Measurements from ENCODE around the gene COPS6. TPM values are rescaled to one million over a fixed set of nuclear protein-coding genes. Genes with fewer than 3 reads are reported as not detected.

Gene COPS6
- total RNA-seq, 1 donor from 2014 or later: 83.1 TPM

DNA sequence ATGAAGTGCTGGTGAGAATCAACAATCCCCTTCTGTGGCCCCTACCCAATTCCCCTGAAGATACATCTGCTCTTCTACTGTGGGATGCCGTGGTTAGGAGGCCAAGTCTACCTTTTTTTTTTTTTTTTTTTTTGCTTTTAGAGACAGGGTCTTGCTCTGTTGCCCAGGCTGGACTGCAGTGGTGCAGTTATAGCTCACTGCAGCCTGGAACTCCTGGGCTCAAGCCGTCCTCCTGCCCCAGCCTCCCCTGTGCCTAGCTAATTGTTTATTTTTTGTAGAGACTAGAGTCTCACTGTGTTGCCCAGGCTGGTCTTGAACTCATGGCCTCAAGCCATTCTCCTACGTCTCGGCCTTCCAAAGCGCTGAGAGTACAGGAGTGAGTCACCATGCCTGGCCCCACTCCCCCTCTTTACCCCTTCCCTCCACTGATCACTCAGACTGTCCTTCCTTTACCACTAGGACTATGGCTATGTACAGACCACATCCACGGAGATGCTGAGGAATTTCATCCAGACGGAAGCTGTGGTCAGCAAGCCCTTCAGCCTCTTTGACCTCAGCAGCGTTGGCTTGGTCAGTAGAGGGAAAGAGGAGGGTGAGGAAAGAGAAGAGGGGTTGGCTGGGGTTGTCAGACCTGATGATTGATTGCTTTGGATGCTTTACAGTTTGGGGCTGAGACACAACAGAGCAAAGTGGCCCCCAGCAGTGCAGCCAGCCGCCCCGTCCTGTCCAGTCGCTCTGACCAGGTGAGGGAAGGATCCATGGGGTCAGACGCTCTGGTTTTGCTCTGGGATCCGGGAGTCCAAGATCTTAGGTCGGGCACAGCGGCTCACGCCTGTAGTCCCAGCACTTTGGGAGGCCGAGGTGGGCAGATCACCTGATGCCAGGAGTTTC lies 14.4 kb downstream of the COPS6 start:
- peak overlapping the region; percentile 53 for H3K27ac Mint-ChIP-seq (ENCODE audit: unreplicated experiment)
- no peak for DNase-seq (ENCODE audit: low spot score)
- peaks cover 28% of the 10 kb centered on the region for H3K36me3 Mint-ChIP-seq (ENCODE audit: low read depth)
- TF ChIP-seq, protein P1, sequence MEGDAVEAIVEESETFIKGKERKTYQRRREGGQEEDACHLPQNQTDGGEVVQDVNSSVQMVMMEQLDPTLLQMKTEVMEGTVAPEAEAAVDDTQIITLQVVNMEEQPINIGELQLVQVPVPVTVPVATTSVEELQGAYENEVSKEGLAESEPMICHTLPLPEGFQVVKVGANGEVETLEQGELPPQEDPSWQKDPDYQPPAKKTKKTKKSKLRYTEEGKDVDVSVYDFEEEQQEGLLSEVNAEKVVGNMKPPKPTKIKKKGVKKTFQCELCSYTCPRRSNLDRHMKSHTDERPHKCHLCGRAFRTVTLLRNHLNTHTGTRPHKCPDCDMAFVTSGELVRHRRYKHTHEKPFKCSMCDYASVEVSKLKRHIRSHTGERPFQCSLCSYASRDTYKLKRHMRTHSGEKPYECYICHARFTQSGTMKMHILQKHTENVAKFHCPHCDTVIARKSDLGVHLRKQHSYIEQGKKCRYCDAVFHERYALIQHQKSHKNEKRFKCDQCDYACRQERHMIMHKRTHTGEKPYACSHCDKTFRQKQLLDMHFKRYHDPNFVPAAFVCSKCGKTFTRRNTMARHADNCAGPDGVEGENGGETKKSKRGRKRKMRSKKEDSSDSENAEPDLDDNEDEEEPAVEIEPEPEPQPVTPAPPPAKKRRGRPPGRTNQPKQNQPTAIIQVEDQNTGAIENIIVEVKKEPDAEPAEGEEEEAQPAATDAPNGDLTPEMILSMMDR (IDR thresholded peaks at IDR 0.05): no peak
- H3K27me3 Mint-ChIP-seq (ENCODE audit: low read depth): no peaks in the 10 kb centered on the region
- H3K4me3 Mint-ChIP-seq (ENCODE audit: unreplicated experiment): peak overlapping the region; percentile 93
- H3K4me1 Mint-ChIP-seq (ENCODE audit: low read depth): peaks cover 37% of the 10 kb centered on the region
- no peaks in the 10 kb centered on the region for H3K9me3 Mint-ChIP-seq (ENCODE audit: low read depth)

DNA sequence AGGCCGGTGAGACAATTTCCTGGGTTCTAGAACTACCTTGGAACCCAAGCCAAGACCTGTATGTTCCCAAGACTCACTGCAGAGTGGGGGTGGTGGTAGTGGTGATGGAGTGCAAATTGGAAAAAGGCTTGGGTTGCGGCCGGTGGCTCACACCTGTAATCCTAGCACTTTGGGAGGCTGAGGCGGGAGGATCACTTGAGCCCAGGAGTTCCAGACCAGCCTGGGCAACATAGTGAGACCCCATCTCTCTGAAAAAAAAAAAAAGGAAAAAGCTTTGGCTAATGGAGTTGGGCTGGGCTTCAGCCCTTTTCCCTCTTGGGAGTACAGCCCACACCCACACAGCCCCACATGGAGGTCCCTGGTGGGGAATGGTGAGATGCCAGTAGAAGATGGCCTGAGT lies 16.8 kb downstream of the COPS6 start:
- Mint-ChIP-seq H3K27ac (ENCODE audit: unreplicated experiment) (peak overlapping the region; percentile 27), H3K36me3 (ENCODE audit: low read depth) (peaks cover 22% of the 10 kb centered on the region), H3K4me3 (ENCODE audit: unreplicated experiment) (no peak overlapping the region), H3K9me3 (ENCODE audit: low read depth) (no peaks in the 10 kb centered on the region), H3K27me3 (ENCODE audit: low read depth) (no peaks in the 10 kb centered on the region), H3K4me1 (ENCODE audit: low read depth) (peaks cover 17% of the 10 kb centered on the region)
- DNase-seq (ENCODE audit: low spot score): no peak
- TF ChIP-seq, protein P1 (IDR thresholded peaks at IDR 0.05): no peak

DNA sequence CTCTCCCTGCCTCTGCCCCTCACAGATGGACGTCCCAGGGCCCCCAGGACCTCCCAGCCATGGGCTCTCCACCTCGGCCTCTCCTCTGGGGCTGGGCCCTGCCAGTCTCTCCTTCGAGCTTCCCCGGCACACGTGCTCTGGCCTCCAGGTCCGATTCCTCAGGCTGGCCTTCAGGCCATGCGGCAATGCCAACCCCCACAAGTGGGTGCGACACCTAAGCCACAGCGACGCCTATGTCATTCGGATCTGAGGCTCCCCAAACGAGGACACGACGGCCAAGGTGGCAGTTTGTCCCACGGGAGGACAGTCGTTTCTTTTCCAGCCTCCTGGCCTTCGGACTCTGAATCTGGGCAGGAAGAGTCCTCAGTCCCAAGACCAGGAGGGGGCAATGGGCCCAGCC lies 17.9 kb downstream of the COPS6 start:
- H3K27ac Mint-ChIP-seq (ENCODE audit: unreplicated experiment): no peak overlapping the region

DNA sequence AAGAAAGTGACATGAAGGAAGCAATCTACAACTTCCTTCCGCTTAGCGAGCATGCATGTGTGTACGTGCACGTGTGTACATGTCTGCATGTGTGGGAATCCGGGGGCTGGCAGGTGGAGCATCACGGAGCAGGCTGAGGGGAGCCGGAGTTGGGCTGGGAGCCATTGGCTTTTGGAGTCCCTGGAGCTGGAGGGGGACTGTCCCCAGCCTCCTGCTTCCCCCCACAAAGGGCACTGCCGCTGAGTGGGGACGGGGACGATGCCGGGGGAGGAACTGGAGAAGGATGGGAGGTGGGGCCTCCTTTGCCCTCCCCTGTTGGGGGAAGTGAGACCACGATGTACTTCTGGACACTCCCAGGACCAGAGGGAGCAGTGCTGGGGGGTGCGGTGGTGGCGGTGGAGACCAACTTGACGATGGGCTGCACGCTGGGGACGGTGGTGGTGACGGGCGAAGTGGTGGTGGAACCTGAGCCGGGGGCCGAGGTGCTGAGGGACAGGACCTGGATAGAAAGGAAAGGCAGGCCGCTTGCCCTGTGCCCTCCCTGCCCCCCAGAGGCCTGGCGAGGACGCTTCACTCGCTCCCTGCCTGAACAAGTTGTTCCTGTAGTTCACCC lies 18.5 kb downstream of the COPS6 start:
- TF ChIP-seq, protein P1 (IDR thresholded peaks at IDR 0.05): no peak
- H3K27ac Mint-ChIP-seq (ENCODE audit: unreplicated experiment): no peak overlapping the region
- H3K9me3 Mint-ChIP-seq (ENCODE audit: low read depth): no peaks in the 10 kb centered on the region
- H3K4me1 Mint-ChIP-seq (ENCODE audit: low read depth): peaks cover 16% of the 10 kb centered on the region
- DNase-seq (ENCODE audit: low spot score): no peak
- no peaks in the 10 kb centered on the region for H3K27me3 Mint-ChIP-seq (ENCODE audit: low read depth)
- peaks cover 30% of the 10 kb centered on the region for H3K36me3 Mint-ChIP-seq (ENCODE audit: low read depth)
- no peak overlapping the region for H3K4me3 Mint-ChIP-seq (ENCODE audit: unreplicated experiment)

More for the DNA sequence above, 17.9 kb downstream of the COPS6 start:
- no peak overlapping the region for H3K4me3 Mint-ChIP-seq (ENCODE audit: unreplicated experiment)
- TF ChIP-seq, protein P1 (IDR thresholded peaks at IDR 0.05): no peak
- no peaks in the 10 kb centered on the region for H3K9me3 Mint-ChIP-seq (ENCODE audit: low read depth)
- H3K27me3 Mint-ChIP-seq (ENCODE audit: low read depth): no peaks in the 10 kb centered on the region
- H3K4me1 Mint-ChIP-seq (ENCODE audit: low read depth): peaks cover 17% of the 10 kb centered on the region
- peaks cover 30% of the 10 kb centered on the region for H3K36me3 Mint-ChIP-seq (ENCODE audit: low read depth)
- no peak for DNase-seq (ENCODE audit: low spot score)

DNA sequence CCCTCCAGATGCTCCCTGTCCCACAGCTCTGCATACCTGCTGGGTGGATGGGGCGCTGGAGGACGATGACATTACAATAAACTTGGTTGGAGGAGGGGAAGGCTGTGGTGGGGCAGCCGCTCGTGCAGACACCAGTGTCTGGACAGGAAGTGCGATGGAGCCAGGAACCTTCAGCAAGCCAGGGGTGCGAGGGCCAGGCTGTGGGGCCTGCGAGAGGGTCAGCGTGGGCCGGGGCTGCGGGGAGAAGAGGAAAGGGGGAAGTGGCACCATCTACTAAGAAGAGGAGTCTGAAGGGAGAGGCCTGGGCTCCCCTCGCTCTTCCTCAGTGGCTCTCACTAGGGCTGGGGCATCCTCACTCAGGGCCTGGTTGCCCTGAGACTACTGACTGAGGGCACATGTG lies 19.1 kb downstream of the COPS6 start:
- H3K27ac Mint-ChIP-seq (ENCODE audit: unreplicated experiment): no peak overlapping the region
- no peaks in the 10 kb centered on the region for H3K9me3 Mint-ChIP-seq (ENCODE audit: low read depth)
- H3K36me3 Mint-ChIP-seq (ENCODE audit: low read depth): peaks cover 33% of the 10 kb centered on the region

More for the DNA sequence above, 19.1 kb downstream of the COPS6 start:
- Mint-ChIP-seq H3K4me1 (ENCODE audit: low read depth) (peaks cover 9% of the 10 kb centered on the region), H3K4me3 (ENCODE audit: unreplicated experiment) (no peak overlapping the region), H3K27me3 (ENCODE audit: low read depth) (no peaks in the 10 kb centered on the region)
- DNase-seq (ENCODE audit: low spot score): no peak
- TF ChIP-seq, protein P1 (IDR thresholded peaks at IDR 0.05): no peak
